Activated T-cell treated with anti-CD3 and anti-CD28 coated beads, Interleukin-2, amount 50 U/mL, for 4 hours (primary cell): ENCODE results near the gene NRSN2. TPM values are rescaled to one million over a fixed set of nuclear protein-coding genes. Genes with fewer than 3 reads are reported as not detected.

Source experiments
- ATAC-seq, 2 donors: fragments of 200-7000 bp; cut with Tn5 transposase; one replicate each; pipeline ENCODE4 v1.10.0; 2021
- DNase-seq: peaks from one replicate; pipeline ENCODE4 v3.0.0-alpha.2; 2020
- H3K27me3 Mint-ChIP-seq: one replicate; pipeline ENCODE4 v1.8.0; 2021; ENCODE audit warnings: low read depth, mixed read lengths
- H3K36me3 Mint-ChIP-seq: one replicate; pipeline ENCODE4 v1.8.0; 2022; ENCODE audit warnings: mixed read lengths; ENCODE audit not compliant: insufficient read depth
- H3K4me1 Mint-ChIP-seq: one replicate; pipeline ENCODE4 v1.8.0; 2021; ENCODE audit warnings: low read depth, mixed read lengths
- H3K4me3 Mint-ChIP-seq: one replicate; pipeline ENCODE4 v1.8.0; 2021; ENCODE audit warnings: mild to moderate bottlenecking, moderate library complexity, mixed read lengths
- H3K9me3 Mint-ChIP-seq: one replicate; pipeline ENCODE4 v1.8.0; 2021; ENCODE audit warnings: mixed read lengths
- total RNA-seq, 3 donors: library from RNA; stranded (reverse); gene quantifications; one replicate each; pipeline ENCODE4 v1.2.1, GENCODE V29; 2021

Gene NRSN2
- total RNA-seq, 3 donors from 2014 or later, result 2.7 to 3.2 (median 2.8) TPM

GRCh38 chr20:356745-357144, 9.8 kb downstream of the NRSN2 start:
- Mint-ChIP-seq H3K9me3 (no peaks in the 10 kb centered on the region), H3K27me3 (no peaks in the 10 kb centered on the region)
- no peak for ATAC-seq

GRCh38 chr20:358891-359555, 12.1 kb downstream of the NRSN2 start:
- Mint-ChIP-seq H3K36me3 (no peaks in the 10 kb centered on the region), H3K4me1 (peaks cover 8% of the 10 kb centered on the region), H3K4me3 (no peak overlapping the region), H3K9me3 (no peaks in the 10 kb centered on the region), H3K27me3 (no peaks in the 10 kb centered on the region)
- no peak for DNase-seq
- no peak for ATAC-seq

More at GRCh38 chr20:356745-357144, 9.8 kb downstream of the NRSN2 start:
- DNase-seq, result no peak
- no peak overlapping the region for H3K4me3 Mint-ChIP-seq
- no peaks in the 10 kb centered on the region for H3K36me3 Mint-ChIP-seq
- peaks cover 4% of the 10 kb centered on the region for H3K4me1 Mint-ChIP-seq

- Mint-ChIP-seq H3K4me3 (no peak overlapping the region), H3K27me3 (no peaks in the 10 kb centered on the region), H3K4me1 (peaks cover 26% of the 10 kb centered on the region), H3K9me3 (no peaks in the 10 kb centered on the region), H3K36me3 (no peaks in the 10 kb centered on the region)
- DNase-seq (no peak), ATAC-seq (no peak)
These were observed 14.7 kb downstream of the NRSN2 start for GRCh38 chr20:361561-361960.

GRCh38 chr20:362271-363254, 15.7 kb downstream of the NRSN2 start:
- no peaks in the 10 kb centered on the region for H3K27me3 Mint-ChIP-seq
- H3K36me3 Mint-ChIP-seq, result no peaks in the 10 kb centered on the region
- H3K9me3 Mint-ChIP-seq, result no peaks in the 10 kb centered on the region
- DNase-seq, result no peak
- peaks cover 30% of the 10 kb centered on the region for H3K4me1 Mint-ChIP-seq
- ATAC-seq, result peak in 1 of 2 donors; percentile 18
- H3K4me3 Mint-ChIP-seq, result peak overlapping the region; percentile 12

DNA sequence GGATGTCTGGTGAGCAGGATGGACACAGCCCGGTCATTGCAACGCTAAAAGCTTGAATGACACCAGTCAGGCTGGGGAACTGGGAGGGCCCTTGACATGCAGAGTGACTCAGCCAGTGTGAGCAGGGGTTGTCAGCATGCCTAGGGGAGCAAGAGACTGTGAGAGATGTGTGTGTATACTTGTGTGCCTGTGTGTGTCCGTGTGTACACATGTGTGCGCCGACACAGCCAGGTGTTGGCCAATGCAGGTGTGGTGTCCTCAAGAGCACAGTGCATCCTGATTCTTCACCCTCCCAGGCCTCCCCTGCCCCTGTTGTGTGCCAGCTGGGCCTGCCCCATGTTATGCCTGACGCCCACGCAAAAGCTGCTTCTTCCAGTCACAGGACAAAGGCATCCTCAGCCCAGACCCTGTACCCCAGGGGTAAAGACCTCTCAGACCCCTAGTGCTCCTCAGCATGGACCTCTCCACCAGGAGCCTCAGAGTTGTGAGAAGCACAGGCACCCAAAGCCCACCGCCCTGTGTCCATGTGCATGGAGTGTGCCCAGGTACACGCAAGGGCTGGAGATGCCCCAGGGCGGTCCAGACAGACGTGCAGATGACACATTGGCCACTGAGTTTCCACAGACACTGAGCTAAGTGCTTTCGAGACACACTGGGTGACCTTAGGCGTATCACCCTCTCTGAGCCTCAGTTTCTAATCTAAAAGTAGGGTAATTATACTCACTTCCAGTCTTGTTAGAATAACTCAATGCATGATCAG, 16.6 kb downstream of the NRSN2 start:
- Mint-ChIP-seq H3K36me3 (no peaks in the 10 kb centered on the region), H3K4me3 (no peak overlapping the region), H3K9me3 (no peaks in the 10 kb centered on the region), H3K4me1 (peaks cover 30% of the 10 kb centered on the region), H3K27me3 (no peaks in the 10 kb centered on the region)
- no peak for ATAC-seq
- DNase-seq, result no peak

DNA sequence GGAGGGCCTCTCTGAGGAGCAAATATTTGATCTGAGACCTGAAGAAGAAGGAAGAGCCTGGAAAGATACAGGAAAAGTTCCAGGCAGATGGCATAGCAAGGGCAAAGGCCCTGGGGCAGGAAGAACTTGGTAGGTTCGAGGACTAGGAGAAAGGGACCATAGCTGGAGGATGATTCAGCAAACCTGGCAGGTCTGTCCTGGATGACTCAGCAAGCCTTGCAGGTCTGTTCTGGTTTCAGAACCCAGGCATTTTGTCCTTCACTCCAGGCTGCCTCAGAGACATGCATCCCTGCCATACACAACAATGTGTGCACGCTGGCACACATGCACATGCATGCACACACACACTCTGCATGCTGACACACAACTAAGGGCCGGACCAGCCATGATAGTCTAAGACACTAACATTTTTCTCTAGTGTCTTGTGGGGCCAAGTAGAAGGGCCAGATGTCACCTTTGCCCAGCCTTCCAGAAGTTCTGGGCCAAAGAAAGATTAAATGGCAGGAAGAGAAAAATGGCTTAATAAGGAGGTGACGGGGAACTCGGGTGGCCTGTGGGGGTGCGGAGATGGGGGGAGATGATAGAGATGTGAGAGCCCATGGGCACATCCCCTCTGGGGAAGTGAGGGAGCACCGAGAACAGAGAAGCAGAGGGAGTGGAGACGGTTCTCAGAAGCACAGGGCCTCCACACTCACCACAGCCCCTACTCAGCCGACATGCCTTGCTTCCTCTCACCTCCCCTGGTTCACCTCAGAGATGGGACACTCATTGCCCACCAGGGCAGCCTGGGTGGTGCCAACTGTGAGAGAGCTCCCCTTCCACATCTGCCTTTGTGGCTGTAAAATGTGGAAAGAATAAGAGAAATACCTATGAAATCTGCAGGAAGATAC, 18.2 kb downstream of the NRSN2 start:
- no peak overlapping the region for H3K4me3 Mint-ChIP-seq
- H3K4me1 Mint-ChIP-seq, result peaks cover 30% of the 10 kb centered on the region
- no peaks in the 10 kb centered on the region for H3K36me3 Mint-ChIP-seq
- H3K27me3 Mint-ChIP-seq, result peaks cover 2% of the 10 kb centered on the region
- ATAC-seq, result peak in 1 of 2 donors; percentile 43
- no peaks in the 10 kb centered on the region for H3K9me3 Mint-ChIP-seq
- no peak for DNase-seq

DNA sequence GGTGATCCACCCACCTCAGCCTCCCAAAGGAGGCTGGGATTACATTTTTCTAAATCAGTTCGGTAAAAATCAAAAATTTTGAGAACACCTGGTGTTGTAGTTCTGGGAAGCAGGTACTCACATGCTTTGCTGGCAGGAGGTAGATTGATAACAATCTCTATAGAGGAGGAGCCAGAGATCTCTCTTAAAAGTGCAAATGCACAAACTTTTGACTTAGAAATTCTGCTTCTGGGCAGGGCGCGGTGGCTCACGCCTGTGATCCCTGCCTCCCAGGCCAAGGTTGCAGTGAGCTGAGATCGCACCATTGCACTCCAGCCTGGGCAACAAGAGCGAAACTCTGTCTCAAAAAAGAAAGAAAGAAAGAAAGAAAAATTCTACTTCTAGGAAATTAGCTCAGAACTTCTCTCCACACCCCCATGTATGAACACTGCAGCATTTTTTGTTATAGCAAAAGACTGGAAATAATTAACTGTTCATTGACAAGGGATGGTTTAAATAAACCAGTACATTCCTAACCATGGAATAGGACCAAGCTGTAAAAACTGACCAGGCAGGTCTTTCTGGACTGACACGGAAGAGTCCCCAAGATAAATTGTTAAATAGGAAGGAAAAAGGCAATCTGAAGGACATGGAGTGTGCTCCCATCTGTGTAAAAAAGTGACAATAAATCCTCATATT, 19.3 kb downstream of the NRSN2 start:
- H3K27me3 Mint-ChIP-seq, result peaks cover 2% of the 10 kb centered on the region
- H3K9me3 Mint-ChIP-seq, result no peaks in the 10 kb centered on the region
- H3K4me3 Mint-ChIP-seq, result no peak overlapping the region
- peaks cover 30% of the 10 kb centered on the region for H3K4me1 Mint-ChIP-seq
- ATAC-seq (no peak), DNase-seq (no peak)
- H3K36me3 Mint-ChIP-seq, result no peaks in the 10 kb centered on the region

DNA sequence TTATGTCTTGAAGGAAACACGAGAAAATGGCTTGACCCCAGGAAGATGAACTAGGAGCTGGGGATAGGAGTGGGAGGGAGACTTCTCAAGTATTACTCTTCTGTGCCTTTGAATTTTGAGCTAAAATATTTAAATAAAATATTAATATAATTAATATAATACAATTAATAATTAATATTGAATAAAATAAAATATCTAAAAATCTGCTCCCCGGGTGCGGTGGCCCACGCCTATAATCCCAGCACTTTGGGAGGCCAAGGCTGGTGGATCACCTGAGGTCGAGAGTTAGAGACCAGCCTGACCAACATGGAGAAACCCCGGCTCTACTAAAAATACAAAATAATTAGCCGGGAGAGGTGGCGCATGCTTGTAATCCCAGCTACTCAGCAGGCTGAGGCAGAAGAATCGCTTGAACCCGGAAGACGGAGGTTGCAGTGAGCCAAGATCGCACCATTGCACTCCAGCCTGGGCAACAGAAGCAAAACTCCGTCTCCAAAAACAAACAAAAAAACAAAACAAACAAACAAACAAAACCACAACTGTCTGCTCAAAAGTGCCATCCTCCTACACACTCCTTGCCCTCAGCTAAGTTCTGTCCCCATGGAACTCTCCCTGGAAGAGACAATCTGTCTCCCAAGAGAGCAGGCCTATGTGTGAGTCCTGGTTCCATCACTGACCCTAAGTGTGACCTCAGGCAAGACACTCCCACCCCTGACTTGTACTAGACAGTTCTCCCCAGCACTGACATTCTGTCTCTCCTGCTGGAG, 20.0 kb downstream of the NRSN2 start:
- Mint-ChIP-seq H3K9me3 (no peaks in the 10 kb centered on the region), H3K4me3 (no peak overlapping the region), H3K27me3 (peaks cover 2% of the 10 kb centered on the region), H3K4me1 (peaks cover 32% of the 10 kb centered on the region), H3K36me3 (no peaks in the 10 kb centered on the region)
- DNase-seq (no peak), ATAC-seq (no peak)

- ATAC-seq (no peak), DNase-seq (no peak)
- H3K4me1 Mint-ChIP-seq, result peaks cover 33% of the 10 kb centered on the region
- H3K36me3 Mint-ChIP-seq, result no peaks in the 10 kb centered on the region
- H3K9me3 Mint-ChIP-seq, result no peaks in the 10 kb centered on the region
- peaks cover 2% of the 10 kb centered on the region for H3K27me3 Mint-ChIP-seq
- no peak overlapping the region for H3K4me3 Mint-ChIP-seq
These were observed 20.6 kb downstream of the NRSN2 start for GRCh38 chr20:367486-367887.

GRCh38 chr20:368915-369314, 22.0 kb downstream of the NRSN2 start:
- no peak for DNase-seq
- ATAC-seq, result no peak
- Mint-ChIP-seq H3K4me3 (no peak overlapping the region), H3K4me1 (peaks cover 33% of the 10 kb centered on the region), H3K36me3 (no peaks in the 10 kb centered on the region), H3K9me3 (no peaks in the 10 kb centered on the region), H3K27me3 (peaks cover 2% of the 10 kb centered on the region)

DNA sequence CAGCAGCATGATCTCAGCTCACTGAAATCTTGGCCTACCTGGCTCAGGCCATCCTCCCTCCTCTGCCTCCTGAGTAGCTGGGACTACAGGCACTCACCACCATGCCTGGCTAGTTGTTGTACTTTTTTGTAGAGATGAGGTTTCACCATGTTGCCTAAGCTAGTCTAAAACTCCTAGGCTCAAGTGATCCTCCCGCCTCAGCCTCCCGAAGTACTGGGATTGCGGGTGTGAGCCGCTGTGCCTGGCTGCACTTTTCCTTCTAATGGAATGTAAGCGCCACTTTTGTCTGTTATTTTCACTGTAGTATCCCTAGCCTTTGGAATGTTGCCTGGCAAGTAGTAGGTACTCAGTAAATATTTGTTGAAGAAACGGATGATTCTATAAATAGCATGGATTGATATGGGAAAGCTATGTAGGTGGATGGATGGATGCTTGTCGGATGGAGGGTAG, 23.3 kb downstream of the NRSN2 start:
- Mint-ChIP-seq H3K27me3 (peaks cover 2% of the 10 kb centered on the region), H3K4me1 (peaks cover 27% of the 10 kb centered on the region), H3K36me3 (no peaks in the 10 kb centered on the region), H3K9me3 (no peaks in the 10 kb centered on the region), H3K4me3 (no peak overlapping the region)
- DNase-seq (no peak), ATAC-seq (no peak)

DNA sequence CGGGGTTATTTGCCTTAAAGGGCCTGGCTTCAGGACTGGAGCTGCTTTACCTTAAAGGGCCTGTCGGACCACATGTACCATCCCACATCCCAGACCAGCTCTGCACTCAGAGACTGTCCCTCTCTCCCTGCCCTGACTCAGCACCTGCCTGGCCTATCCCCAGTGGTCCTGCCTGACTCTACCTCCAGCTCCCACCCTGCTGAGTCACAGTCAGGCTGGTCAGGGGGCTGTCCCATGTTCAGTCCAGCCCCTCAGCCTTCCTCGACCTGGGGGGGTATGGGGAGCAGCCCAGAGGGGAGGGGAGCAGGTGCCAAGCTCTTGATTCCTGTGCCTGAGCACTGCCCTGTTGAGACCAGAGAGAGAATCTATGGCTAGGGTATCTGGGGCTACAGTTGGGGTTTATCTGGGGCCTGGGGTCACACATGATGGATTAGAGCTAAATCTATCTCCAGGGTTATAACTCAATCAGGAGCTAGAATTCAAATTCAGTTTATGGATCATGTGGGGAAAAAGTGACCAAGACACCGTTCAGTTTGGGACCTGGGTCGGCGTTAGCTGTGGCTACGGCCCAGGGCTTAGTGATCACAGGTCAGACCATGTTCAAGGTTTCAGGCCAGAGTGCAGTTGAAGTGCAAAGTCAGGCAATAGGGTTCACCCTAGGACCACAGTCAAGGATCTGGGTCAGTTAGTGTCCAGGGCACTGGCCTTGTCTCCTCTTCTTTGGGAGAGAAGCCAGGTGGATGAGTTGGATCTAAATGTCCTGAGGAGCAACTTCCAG, 24.3 kb downstream of the NRSN2 start:
- ATAC-seq (no peak), DNase-seq (no peak)
- H3K4me1 Mint-ChIP-seq, result peaks cover 19% of the 10 kb centered on the region
- H3K27me3 Mint-ChIP-seq, result peaks cover 2% of the 10 kb centered on the region
- H3K36me3 Mint-ChIP-seq, result no peaks in the 10 kb centered on the region
- no peak overlapping the region for H3K4me3 Mint-ChIP-seq
- no peaks in the 10 kb centered on the region for H3K9me3 Mint-ChIP-seq
